ENCODE measurements around the gene SLC25A33.
"Not testable (repeated sequence)": the region's sequence is repeated elsewhere in the genome, so short reads cannot be mapped to it uniquely, and the experiment has no call there.

SLC25A33 gene

DNA sequence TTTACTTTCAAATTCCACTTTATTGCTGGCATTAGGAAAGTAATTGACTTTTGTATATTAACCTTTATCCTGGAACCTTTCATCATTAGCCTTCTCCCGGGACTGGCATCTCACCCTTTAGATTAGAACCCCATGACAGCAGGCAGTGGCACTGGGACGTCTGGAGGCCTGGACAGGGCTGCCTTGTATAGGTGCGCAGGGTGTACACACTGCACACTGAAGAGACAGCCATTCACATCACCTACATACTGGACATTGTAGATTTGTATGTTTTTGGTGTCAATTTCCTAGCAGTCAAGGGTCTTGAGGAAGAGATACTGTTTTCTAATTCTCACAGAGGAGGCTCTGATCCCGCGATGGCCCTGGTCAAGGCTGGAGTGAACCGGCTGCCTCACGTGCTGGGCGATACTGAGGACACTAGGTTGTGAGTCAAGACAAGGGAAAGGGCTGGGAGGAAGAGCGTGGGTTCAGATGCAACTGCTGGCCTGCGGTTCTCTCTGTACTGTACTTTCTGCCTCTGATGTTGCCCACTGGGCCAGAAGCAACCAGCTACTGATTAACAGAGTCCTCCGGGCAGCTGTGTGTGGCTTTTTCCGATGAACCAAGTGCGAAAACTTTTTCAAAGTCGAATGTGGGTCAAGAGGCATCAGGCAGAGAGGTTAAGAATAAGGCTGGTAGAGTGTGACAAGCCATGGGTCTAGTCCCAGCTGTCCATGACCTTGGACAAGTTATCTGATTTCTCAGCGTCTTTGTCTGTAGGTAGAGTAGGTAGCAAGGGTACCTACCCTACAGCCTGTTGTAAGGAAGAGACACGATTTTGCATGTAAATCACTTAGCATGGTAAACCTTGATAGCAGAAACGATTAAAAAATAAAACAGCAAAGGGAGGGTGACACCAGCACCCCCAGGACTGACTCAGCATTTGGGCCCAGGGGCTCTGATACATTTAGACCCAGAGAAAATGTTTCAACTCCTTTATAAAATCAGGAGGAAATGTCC is 38.2 kb upstream of the SLC25A33 start:
- DNase-seq (ENCODE audit: low read depth), result no peak
- H3K4me3 ChIP-seq (ENCODE audit: low read depth, low read length), result no peak overlapping the region
- TF ChIP-seq, protein P1, sequence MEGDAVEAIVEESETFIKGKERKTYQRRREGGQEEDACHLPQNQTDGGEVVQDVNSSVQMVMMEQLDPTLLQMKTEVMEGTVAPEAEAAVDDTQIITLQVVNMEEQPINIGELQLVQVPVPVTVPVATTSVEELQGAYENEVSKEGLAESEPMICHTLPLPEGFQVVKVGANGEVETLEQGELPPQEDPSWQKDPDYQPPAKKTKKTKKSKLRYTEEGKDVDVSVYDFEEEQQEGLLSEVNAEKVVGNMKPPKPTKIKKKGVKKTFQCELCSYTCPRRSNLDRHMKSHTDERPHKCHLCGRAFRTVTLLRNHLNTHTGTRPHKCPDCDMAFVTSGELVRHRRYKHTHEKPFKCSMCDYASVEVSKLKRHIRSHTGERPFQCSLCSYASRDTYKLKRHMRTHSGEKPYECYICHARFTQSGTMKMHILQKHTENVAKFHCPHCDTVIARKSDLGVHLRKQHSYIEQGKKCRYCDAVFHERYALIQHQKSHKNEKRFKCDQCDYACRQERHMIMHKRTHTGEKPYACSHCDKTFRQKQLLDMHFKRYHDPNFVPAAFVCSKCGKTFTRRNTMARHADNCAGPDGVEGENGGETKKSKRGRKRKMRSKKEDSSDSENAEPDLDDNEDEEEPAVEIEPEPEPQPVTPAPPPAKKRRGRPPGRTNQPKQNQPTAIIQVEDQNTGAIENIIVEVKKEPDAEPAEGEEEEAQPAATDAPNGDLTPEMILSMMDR (IDR thresholded peaks at IDR 0.05; ENCODE audit: insufficient read depth, low read depth, low read length, missing control alignments), result no peak

DNA sequence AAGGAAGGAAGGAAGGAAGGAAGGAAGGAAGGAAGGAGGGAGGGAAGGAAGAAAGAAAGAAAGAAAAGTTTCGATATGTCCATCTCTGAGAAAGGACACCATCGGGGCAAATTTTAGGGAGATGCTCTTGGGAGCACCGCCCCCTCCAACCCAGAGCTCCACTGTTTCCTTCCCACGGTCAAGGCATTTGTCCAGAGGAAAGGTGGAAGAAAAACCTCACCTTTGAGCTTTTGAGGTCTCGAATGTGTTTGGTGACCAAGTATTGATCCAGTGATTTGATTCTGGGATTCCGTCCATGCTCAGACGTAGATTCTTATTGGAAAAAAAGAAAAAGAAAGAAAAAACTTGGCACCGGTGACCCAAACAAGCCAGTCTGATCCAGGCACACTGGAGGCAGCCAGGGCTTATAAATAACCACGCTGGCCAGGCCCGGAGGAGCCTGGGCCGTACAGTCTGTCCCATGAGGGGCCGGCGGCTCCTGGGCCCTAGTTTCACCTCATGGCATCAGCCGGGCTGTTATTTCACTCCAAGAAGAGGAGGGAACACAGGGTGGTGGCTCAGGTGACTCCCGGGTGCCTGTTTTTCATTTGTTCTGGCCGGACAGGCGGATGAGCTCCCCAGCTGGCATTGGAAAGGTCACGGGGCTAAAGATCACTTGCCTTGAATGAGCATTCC is 36.1 kb upstream of the SLC25A33 start:
- no peak overlapping the region for H3K4me3 ChIP-seq (ENCODE audit: low read depth, low read length)
- DNase-seq (ENCODE audit: low read depth), result no peak
- TF ChIP-seq, protein P1 (IDR thresholded peaks at IDR 0.05; ENCODE audit: insufficient read depth, low read depth, low read length, missing control alignments), result no peak

DNA sequence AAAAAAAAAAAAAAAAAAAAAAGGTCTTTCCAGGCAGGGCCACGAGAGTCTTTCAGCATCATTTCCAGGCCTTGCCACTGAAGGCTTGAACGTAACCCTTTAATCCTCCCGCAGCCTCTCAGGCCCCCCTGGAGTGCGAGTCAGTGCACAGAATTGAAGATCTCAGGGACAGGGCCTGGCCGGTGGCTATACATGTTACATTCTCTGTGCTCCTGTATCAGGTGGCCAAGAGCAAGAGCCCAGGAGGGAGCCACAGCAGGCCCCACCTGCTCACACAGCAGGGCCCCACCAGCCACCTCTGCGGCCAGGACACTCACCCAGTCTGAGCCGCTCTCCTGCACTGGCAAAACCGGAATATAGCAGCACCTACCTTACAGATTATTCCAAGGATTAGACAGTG is 34.1 kb upstream of the SLC25A33 start:
- H3K4me3 ChIP-seq (ENCODE audit: low read depth, low read length), result no peak overlapping the region
- no peak for DNase-seq (ENCODE audit: low read depth)
- TF ChIP-seq, protein P1 (IDR thresholded peaks at IDR 0.05; ENCODE audit: insufficient read depth, low read depth, low read length, missing control alignments), result no peak

DNA sequence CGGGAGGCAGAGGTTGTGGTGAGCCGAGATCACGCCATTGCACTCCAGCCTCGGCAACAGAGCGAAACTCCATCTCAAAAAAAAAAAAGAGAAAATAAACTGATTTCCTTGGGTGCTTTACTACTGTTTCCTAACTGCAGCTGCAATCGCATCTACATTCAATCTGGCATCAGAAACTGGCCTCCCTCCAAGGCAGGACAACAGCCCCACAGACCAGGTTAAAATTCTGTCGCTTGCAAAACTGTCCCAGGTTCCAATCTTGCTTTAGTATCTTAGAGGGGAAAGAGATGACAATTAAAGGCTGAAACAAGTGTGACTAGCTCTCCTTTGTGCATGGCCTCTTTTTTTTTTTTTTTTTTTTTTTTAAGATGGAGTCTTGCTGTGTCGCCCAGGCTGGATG is 32.4 kb upstream of the SLC25A33 start:
- TF ChIP-seq, protein P1 (IDR thresholded peaks at IDR 0.05; ENCODE audit: insufficient read depth, low read depth, low read length, missing control alignments), result no peak
- no peak for DNase-seq (ENCODE audit: low read depth)
- H3K4me3 ChIP-seq (ENCODE audit: low read depth, low read length), result no peak overlapping the region

DNA sequence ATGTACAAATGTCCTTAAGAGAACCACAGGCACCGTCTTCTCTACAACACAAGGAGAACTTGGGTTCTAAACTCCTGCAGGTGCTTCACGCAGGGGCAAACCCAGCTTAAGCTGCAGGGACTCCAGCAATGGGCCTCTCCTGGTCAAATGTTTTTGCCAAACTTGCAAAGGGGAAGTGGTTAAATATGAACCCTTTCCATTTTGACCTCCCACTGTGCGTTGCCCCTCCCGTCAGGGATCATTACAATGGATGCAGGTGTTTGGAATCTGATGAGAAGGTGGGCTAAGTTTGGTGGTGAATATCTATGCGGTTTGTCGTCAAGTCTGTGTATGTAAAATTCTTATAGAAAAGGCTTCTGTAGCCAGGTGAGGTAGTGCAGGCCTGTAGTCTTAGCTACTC is 29.1 kb upstream of the SLC25A33 start:
- no peak for DNase-seq (ENCODE audit: low read depth)
- TF ChIP-seq, protein P1 (IDR thresholded peaks at IDR 0.05; ENCODE audit: insufficient read depth, low read depth, low read length, missing control alignments), result no peak
- no peak overlapping the region for H3K4me3 ChIP-seq (ENCODE audit: low read depth, low read length)

DNA sequence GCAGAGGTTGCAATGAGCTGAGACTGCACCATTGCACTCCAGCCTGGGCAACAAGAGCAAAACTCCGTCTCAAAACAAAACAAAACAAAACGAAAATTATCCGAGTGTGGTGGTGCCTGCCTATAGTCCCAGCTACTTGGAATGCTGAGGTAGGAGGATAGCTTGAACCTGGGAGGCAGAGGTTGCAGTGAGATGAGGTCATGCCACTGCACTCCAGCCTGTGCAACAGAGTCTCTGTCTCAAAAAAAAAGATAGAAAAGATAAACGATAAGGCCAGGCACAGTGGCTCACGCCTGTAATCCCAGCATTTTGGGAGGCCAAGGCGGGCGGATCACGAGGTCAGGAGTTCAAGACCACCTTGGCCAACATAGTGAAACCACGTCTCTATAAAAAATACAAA is 23.7 kb upstream of the SLC25A33 start:
- DNase-seq (ENCODE audit: low read depth); H3K4me3 ChIP-seq (ENCODE audit: low read depth, low read length): not testable (repeated sequence)

DNA sequence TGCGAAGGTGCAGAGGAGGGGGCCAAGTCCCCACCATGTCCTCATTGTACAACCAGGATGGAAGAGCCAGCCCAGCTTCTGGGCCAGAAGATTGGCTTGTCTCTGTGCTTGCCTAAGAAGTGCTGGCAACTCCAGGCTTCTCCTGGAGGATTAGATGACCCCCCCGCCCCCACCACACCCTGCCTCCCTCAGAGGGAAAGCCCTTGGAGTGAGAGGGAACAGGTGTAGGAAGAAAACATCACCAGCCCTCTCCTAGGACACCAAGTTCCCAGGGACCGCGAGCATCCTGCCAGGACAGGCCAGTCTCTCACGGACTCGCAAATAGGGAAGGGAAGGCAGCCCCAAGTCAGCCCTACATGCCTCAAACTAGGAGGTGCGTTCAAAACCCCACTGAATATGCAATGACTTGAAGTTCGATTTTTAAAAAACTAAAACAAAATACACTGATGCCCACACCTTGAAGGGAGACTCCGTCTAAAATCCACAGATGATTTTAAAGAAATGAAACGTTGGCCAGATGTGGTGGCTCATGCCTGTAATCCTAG is 20.7 kb upstream of the SLC25A33 start:
- TF ChIP-seq, protein P1 (IDR thresholded peaks at IDR 0.05; ENCODE audit: insufficient read depth, low read depth, low read length, missing control alignments), result no peak
- no peak for DNase-seq (ENCODE audit: low read depth)
- no peak overlapping the region for H3K4me3 ChIP-seq (ENCODE audit: low read depth, low read length)
